RWPE1 (cell line): Measurements from ENCODE around the gene HIVEP3.

ENCODE experiments used
- CTCF ChIA-PET: fragments of 350-600 bp; sonication (Branson Sonifier 250); formaldehyde crosslinking; extraction: SDS; loops from one replicate; lab custom pipeline; 2021; lab: Yijun Ruan, JAX
- POLR2A ChIA-PET: fragments of 400-600 bp; formaldehyde crosslinking; extraction: SDS; loops from one replicate; lab custom pipeline; 2020; ENCODE audit warnings: antibody characterized with exemption; ENCODE audit not compliant: low non-redundant PET; lab: Yijun Ruan, JAX
- DNase-seq: peaks from one replicate; pipeline ENCODE4 v3.0.0; 2012; ENCODE audit warnings: low spot score
- H3K27ac ChIP-seq: fragments of 450-650 bp; 2 replicates; pipeline ENCODE4 v1.5.1; 2017
- CTCF ChIP-seq: fragments of 450-650 bp; conservative IDR thresholded peaks from 2 replicates; pipeline ENCODE4 v1.5.1; 2017; ENCODE audit warnings: low read depth, mild to moderate bottlenecking

Gene HIVEP3

GRCh38 chr1:41524676-41525675 lies 393.7 kb downstream of the HIVEP3 start:
- no peak for TF ChIP-seq CTCF
- DNase-seq = no peak
- peak overlapping the region; percentile 10; the same call in 1 of the 2 replicates for H3K27ac ChIP-seq
- ChIA-PET CTCF (interaction anchor here (0.6 to 1.8 kb wide), 3 partner anchors 8 to 30 kb away, joined by 3 to 6 read pairs (median 3); no protein-coding TSS in a partner anchor), POLR2A (no interaction called here)

GRCh38 chr1:41523949-41524675 lies 394.6 kb downstream of the HIVEP3 start:
- ChIA-PET CTCF (interaction anchor here (0.7 to 1.8 kb wide), 3 partner anchors 7 to 312 kb away, joined by 3 to 6 read pairs (median 3); no protein-coding TSS in a partner anchor), POLR2A (no interaction called here)
- peak overlapping the region; percentile 12; the same call in 1 of the 2 replicates for H3K27ac ChIP-seq
- no peak for TF ChIP-seq CTCF
- no peak for DNase-seq

GRCh38 chr1:41523071-41523470 lies 395.7 kb downstream of the HIVEP3 start:
- ChIA-PET POLR2A (no interaction called here), CTCF (interaction anchor here (0.6 kb wide), 2 partner anchors 139 to 215 kb away, joined by 3 read pairs; no protein-coding TSS in a partner anchor)
- TF ChIP-seq CTCF = no peak
- H3K27ac ChIP-seq = no peak overlapping the region
- no peak for DNase-seq

GRCh38 chr1:41521766-41522165 lies 397.0 kb downstream of the HIVEP3 start:
- no peak for DNase-seq
- ChIA-PET CTCF (no interaction called here), POLR2A (no interaction called here)
- no peak overlapping the region for H3K27ac ChIP-seq
- no peak for TF ChIP-seq CTCF

- DNase-seq = no peak
- ChIA-PET CTCF (no interaction called here), POLR2A (no interaction called here)
- no peak overlapping the region for H3K27ac ChIP-seq
- no peak for TF ChIP-seq CTCF
Measured at GRCh38 chr1:41520951-41521752, 397.6 kb downstream of the HIVEP3 start.
